ENCODE measurements around the gene ZDHHC16. TPM values are rescaled to one million over a fixed set of nuclear protein-coding genes. Genes with fewer than 3 reads are reported as not detected.

ZDHHC16 gene
- total RNA-seq, 2 experiments from 2014 or later = 23.3 to 29.6 TPM

DNA sequence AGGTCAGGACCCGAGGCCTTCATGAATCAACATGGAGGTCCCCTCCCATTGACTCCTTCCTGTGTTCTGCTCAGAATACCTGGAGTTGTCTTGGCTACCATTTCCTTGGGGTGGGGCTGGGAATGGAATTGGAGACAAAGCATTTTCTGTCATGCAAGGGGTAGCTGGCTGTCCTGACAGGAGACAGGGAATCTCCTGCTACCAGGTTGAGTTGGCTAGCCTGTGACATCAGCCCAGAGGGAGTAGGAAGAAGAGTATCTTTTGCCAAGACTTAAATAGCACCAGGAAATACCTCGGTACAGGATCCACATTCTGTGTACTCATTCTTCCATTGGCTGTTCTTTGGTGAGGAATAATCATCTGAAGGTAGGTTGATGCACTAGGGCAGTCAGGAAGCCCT lies 4.9 kb downstream of the ZDHHC16 start:
- POLR2A ChIA-PET = no interaction called here

DNA sequence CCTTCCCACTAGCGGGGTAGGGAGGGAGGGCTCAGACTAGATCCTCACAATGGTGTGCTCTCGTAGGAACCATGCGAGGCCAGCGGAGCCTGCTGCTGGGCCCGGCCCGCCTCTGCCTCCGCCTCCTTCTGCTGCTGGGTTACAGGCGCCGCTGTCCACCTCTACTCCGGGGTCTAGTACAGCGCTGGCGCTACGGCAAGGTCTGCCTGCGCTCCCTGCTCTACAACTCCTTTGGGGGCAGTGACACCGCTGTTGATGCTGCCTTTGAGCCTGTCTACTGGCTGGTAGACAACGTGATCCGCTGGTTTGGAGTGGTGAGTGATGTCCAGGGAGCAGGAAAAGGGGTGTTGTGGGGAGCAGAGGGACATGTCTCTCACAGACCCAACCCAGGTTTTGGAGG lies 5.6 kb downstream of the ZDHHC16 start:
- POLR2A ChIA-PET = no interaction called here
- H3K4me1 Mint-ChIP-seq = peaks cover 15% of the 10 kb centered on the region
- no peak overlapping the region for H3K27ac Mint-ChIP-seq
- no peaks in the 10 kb centered on the region for H3K27me3 Mint-ChIP-seq
- peaks cover 11% of the 10 kb centered on the region for H3K36me3 Mint-ChIP-seq
- H3K9me3 Mint-ChIP-seq = no peaks in the 10 kb centered on the region
- ATAC-seq (ENCODE audit: low read depth) (no peak), DNase-seq (no peak)
- H3K4me3 Mint-ChIP-seq = no peak overlapping the region

More for the DNA sequence above, 4.9 kb downstream of the ZDHHC16 start:
- ATAC-seq (ENCODE audit: low read depth) (no peak), DNase-seq (no peak)
- H3K27ac Mint-ChIP-seq = peak overlapping the region; percentile 69
- H3K9me3 Mint-ChIP-seq = no peaks in the 10 kb centered on the region
- H3K4me3 Mint-ChIP-seq = no peak overlapping the region
- peaks cover 11% of the 10 kb centered on the region for H3K36me3 Mint-ChIP-seq
- H3K4me1 Mint-ChIP-seq = peaks cover 17% of the 10 kb centered on the region
- no peaks in the 10 kb centered on the region for H3K27me3 Mint-ChIP-seq

DNA sequence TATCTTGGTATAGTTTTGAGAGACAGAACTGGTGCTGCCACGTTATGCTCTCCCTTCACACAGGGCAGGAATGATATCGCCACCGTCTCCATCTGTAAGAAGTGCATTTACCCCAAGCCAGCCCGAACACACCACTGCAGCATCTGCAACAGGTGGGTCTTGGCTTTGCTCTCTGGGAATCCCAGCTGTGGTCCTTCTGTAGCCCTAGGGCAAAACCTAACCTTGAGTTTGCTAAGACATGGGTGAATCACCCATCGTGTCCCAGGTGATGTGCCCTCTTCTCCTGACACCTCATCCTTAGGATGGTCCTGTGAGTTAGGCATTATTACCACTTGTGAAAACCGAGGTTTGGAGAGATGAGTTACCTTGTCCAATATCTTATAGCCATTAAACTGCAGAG lies 6.4 kb downstream of the ZDHHC16 start:
- no peaks in the 10 kb centered on the region for H3K9me3 Mint-ChIP-seq
- POLR2A ChIA-PET = no interaction called here
- H3K36me3 Mint-ChIP-seq = peaks cover 13% of the 10 kb centered on the region
- H3K4me1 Mint-ChIP-seq = peaks cover 9% of the 10 kb centered on the region
- DNase-seq (no peak), ATAC-seq (ENCODE audit: low read depth) (no peak)
- no peaks in the 10 kb centered on the region for H3K27me3 Mint-ChIP-seq
- H3K27ac Mint-ChIP-seq = no peak overlapping the region
- no peak overlapping the region for H3K4me3 Mint-ChIP-seq

DNA sequence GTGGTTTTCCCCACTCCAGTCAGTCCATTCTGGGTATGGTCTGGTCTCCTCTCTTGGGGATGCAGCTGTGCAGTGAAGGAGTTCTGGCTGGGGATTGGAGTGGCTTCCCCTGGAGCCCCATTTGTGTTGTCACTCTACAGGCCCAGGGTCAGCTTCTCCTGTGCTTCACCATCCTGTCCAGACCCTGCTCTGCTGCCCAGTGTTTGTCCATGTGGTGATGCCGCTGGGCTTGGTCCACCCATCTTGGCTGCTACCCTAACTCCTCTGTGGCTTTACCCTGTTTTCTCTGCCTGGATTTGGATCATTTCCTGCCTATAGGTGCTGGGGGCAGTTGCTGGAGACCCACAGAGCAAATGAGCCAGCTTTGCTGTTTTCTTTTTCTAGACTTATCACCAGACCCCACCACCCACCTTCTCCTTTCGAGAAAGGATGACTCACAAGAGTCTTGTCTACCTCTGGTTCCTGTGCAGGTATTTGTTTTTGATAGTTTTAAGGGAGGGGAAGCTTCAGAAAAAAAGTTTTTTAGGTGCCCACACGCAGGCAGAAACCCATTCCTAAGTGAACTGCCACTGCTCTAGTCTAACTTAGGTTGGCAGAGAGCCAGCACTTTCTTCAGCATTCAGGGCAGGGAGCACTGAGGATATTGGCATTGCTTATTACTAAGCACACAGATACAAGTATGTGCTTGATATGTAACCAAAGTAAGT lies 8.5 kb downstream of the ZDHHC16 start:
- POLR2A ChIA-PET = interaction anchor here (0.6 kb wide), 1 partner anchor 72 kb away, joined by 3 read pairs; no protein-coding TSS in a partner anchor
- peak overlapping the region; percentile 67 for H3K27ac Mint-ChIP-seq
- H3K27me3 Mint-ChIP-seq = no peaks in the 10 kb centered on the region
- ATAC-seq (ENCODE audit: low read depth) (peak; percentile 8), DNase-seq (no peak)
- H3K4me3 Mint-ChIP-seq = no peak overlapping the region
- H3K9me3 Mint-ChIP-seq = no peaks in the 10 kb centered on the region
- H3K36me3 Mint-ChIP-seq = peaks cover 21% of the 10 kb centered on the region
- H3K4me1 Mint-ChIP-seq = peaks cover 4% of the 10 kb centered on the region

GRCh38 chr10:97456034-97456685 lies 10.2 kb downstream of the ZDHHC16 start:
- Mint-ChIP-seq H3K36me3 (peaks cover 26% of the 10 kb centered on the region), H3K4me3 (no peak overlapping the region), H3K27me3 (no peaks in the 10 kb centered on the region), H3K4me1 (peaks cover 4% of the 10 kb centered on the region), H3K9me3 (no peaks in the 10 kb centered on the region), H3K27ac (no peak overlapping the region)
- ATAC-seq (ENCODE audit: low read depth) (no peak), DNase-seq (no peak)
- POLR2A ChIA-PET = no interaction called here

DNA sequence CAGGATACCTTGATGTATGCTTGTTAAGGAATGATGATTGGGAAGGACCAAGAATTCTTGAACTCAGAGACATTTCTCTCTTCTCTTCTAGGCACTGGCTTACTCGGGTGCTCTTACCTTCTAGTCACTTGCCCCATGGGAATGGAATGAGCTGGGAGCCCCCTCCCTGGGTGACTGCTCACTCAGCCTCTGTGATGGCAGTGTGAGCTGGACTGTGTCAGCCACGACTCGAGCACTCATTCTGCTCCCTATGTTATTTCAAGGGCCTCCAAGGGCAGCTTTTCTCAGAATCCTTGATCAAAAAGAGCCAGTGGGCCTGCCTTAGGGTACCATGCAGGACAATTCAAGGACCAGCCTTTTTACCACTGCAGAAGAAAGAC lies 10.7 kb downstream of the ZDHHC16 start:
- Mint-ChIP-seq H3K9me3 (no peaks in the 10 kb centered on the region), H3K27ac (peak overlapping the region; percentile 16), H3K36me3 (peaks cover 28% of the 10 kb centered on the region), H3K27me3 (no peaks in the 10 kb centered on the region), H3K4me1 (peaks cover 4% of the 10 kb centered on the region), H3K4me3 (no peak overlapping the region)
- ATAC-seq (ENCODE audit: low read depth) (no peak), DNase-seq (no peak)
- POLR2A ChIA-PET = no interaction called here

DNA sequence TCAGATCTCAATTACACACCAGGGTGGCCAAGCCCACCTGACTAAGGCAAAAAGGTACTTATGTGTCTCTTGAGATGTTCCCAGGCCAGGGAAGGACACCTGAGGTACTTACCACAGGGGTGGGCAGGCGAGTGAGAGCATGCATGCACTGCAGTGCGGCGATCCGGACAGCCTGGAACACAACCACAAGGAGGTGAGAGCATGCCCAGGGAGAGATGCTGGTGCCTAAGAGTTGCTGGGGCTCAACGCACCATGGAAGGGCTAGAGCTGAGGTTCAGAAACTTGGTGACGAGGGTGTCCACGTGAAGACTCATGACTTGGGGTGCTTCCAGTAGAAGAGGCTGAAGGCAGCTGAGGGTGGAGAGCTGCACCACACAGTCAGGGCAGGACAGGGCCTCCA lies 13.1 kb downstream of the ZDHHC16 start:
- H3K27ac Mint-ChIP-seq = no peak overlapping the region
- ATAC-seq (ENCODE audit: low read depth) = no peak
- H3K36me3 Mint-ChIP-seq = peaks cover 26% of the 10 kb centered on the region
- H3K4me1 Mint-ChIP-seq = peaks cover 3% of the 10 kb centered on the region
- H3K9me3 Mint-ChIP-seq = no peaks in the 10 kb centered on the region
- DNase-seq = no peak
- POLR2A ChIA-PET = no interaction called here
- no peaks in the 10 kb centered on the region for H3K27me3 Mint-ChIP-seq
- H3K4me3 Mint-ChIP-seq = no peak overlapping the region

DNA sequence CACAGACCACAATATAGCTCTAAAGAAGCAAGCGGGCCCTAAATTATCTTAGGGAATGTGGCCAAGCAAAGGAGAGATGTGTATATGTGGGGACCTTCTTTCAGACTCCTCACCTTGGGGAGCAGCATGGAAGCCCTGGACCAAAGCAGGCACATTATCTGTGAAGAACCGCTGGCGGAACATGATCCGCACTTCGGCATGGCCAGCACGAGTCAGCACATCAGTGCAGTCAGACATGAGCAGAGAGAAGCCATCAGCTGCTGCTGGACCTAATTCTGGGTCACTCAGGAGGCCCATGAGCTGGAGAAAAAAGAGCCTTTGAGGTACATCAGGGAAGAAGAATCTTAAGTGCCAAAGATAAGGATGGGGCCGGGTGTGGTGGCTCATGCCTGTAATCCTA lies 14.0 kb downstream of the ZDHHC16 start:
- Mint-ChIP-seq H3K27me3 (no peaks in the 10 kb centered on the region), H3K9me3 (no peaks in the 10 kb centered on the region), H3K4me1 (no peaks in the 10 kb centered on the region), H3K4me3 (no peak overlapping the region), H3K36me3 (peaks cover 26% of the 10 kb centered on the region), H3K27ac (no peak overlapping the region)
- ATAC-seq (ENCODE audit: low read depth) (no peak), DNase-seq (no peak)
- POLR2A ChIA-PET = interaction anchor here (0.6 kb wide), 1 partner anchor 39 kb away, joined by 3 read pairs; no protein-coding TSS in a partner anchor

- Mint-ChIP-seq H3K27me3 (no peaks in the 10 kb centered on the region), H3K4me1 (no peaks in the 10 kb centered on the region), H3K4me3 (no peak overlapping the region), H3K9me3 (no peaks in the 10 kb centered on the region), H3K36me3 (peaks cover 27% of the 10 kb centered on the region), H3K27ac (no peak overlapping the region)
- DNase-seq (no peak), ATAC-seq (ENCODE audit: low read depth) (no peak)
- POLR2A ChIA-PET = no interaction called here
These were observed 16.3 kb downstream of the ZDHHC16 start for GRCh38 chr10:97462309-97462708.

GRCh38 chr10:97463363-97464132 lies 17.6 kb downstream of the ZDHHC16 start:
- Mint-ChIP-seq H3K27me3 (no peaks in the 10 kb centered on the region), H3K9me3 (no peaks in the 10 kb centered on the region), H3K4me1 (no peaks in the 10 kb centered on the region), H3K4me3 (no peak overlapping the region), H3K36me3 (peaks cover 20% of the 10 kb centered on the region), H3K27ac (no peak overlapping the region)
- ATAC-seq (ENCODE audit: low read depth) (peak; percentile 41), DNase-seq (no peak)
- POLR2A ChIA-PET = no interaction called here

DNA sequence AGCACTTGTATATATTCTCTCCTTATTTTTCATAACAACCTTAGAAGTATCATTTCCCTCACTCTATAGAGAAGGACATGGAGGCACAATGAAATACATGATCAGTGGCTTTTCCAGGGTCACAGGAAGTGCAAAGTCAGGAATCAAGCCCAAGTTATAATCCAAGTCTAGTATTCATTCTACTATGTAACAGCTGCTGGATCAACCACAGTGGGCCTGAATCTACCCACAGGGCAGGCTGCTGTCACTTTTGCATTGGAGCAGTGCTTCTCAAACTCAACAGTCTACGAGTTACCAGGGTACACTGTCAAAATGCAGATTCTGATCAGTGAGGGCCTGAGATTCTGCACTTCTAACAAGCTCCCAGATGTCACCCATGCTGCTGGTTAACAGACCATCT lies 18.3 kb downstream of the ZDHHC16 start:
- ATAC-seq (ENCODE audit: low read depth) = no peak

DNA sequence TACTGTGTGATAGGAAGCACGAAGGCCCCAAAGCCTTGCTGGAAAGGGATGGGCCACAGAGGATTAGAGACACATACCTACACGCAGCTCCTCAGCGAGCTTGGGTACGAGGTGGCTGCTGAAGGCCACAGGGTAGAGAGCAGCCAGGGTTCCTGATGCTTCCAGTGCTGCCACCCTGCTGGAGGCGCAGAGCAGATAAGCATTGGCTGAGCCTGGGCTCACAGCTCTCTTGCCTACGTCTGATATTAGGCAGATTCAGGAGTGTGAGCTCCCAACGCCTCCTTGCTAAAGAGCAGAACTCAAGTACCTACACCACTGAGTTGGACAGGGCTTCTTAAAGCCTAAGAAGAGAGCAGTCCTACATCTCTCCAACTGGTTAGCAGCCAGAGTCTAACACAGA lies 20.0 kb downstream of the ZDHHC16 start:
- H3K27ac Mint-ChIP-seq = no peak overlapping the region
- no peaks in the 10 kb centered on the region for H3K9me3 Mint-ChIP-seq
- no peak for ATAC-seq (ENCODE audit: low read depth)
- POLR2A ChIA-PET = interaction anchor here (1.0 kb wide), 1 partner anchor 8 kb away, joined by 3 read pairs; no protein-coding TSS in a partner anchor
- peaks cover 17% of the 10 kb centered on the region for H3K36me3 Mint-ChIP-seq
- H3K27me3 Mint-ChIP-seq = no peaks in the 10 kb centered on the region
- H3K4me3 Mint-ChIP-seq = no peak overlapping the region
- H3K4me1 Mint-ChIP-seq = no peaks in the 10 kb centered on the region
- DNase-seq = no peak

More for the DNA sequence above, 18.3 kb downstream of the ZDHHC16 start:
- Mint-ChIP-seq H3K4me1 (no peaks in the 10 kb centered on the region), H3K27ac (peak overlapping the region; percentile 61), H3K9me3 (no peaks in the 10 kb centered on the region), H3K4me3 (no peak overlapping the region), H3K36me3 (peaks cover 18% of the 10 kb centered on the region), H3K27me3 (no peaks in the 10 kb centered on the region)
- no peak for DNase-seq
- POLR2A ChIA-PET = no interaction called here

- POLR2A ChIA-PET = no interaction called here
These were observed 20.8 kb downstream of the ZDHHC16 start for GRCh38 chr10:97466755-97467154.

More at GRCh38 chr10:97466755-97467154, 20.8 kb downstream of the ZDHHC16 start:
- no peak overlapping the region for H3K4me3 Mint-ChIP-seq
- H3K9me3 Mint-ChIP-seq = no peaks in the 10 kb centered on the region
- H3K4me1 Mint-ChIP-seq = no peaks in the 10 kb centered on the region
- H3K36me3 Mint-ChIP-seq = peaks cover 17% of the 10 kb centered on the region
- DNase-seq (no peak), ATAC-seq (ENCODE audit: low read depth) (no peak)
- no peaks in the 10 kb centered on the region for H3K27me3 Mint-ChIP-seq
- H3K27ac Mint-ChIP-seq = no peak overlapping the region

All from activated naive CD8-positive, alpha-beta T cell treated with anti-CD3 and anti-CD28 coated beads, Interleukin-2, amount 10 ng/mL, durations not matched to agents 7 days and 5 days (primary cell).